ENCODE measurements around the gene ADRA2A. TPM values are rescaled to one million over a fixed set of nuclear protein-coding genes. Genes with fewer than 3 reads are reported as not detected.

ADRA2A gene
- total and polyA plus RNA-seq, 10 of the 15 experiments (the other 5 are each of a cell fraction or from before 2014, with no cell fraction given), result 0.08 TPM; not detected in 9

GRCh38 chr10:111118758-111119157 is 41.9 kb downstream of the ADRA2A start:
- ATAC-seq, result no peak
- no peaks in the 10 kb centered on the region for H3K4me1 ChIP-seq (ENCODE audit: control insufficient read depth, insufficient read depth, low read length)

DNA sequence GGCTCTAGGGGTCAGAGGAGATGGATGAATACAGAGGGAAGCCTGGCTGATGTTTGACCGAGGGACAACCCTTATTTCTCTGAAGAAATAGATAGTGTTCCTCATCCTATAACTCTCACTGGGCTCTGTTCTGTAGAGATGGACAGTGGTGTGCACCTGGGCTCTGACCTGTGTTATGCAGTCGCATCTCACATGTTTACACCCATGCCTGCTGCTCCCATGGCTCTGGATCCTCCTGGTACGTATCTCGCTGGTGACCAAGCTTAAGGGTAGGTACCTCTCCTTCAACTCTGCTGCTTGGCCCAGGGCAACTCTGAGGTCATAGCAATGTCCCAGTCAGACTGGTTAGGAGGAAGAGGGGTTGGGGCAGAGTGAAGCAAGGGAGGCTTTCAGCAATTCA is 42.8 kb downstream of the ADRA2A start:
- ChIA-PET SMC1A (ENCODE audit: uncharacterized antibody, unreplicated experiment) (no interaction called here), RAD21 (ENCODE audit: unreplicated experiment) (no interaction called here), POLR2A (no interaction called here), CTCF (no interaction called here)
- no peak for FAIRE-seq
- Histone ChIP-seq H3K27ac (ENCODE audit: control insufficient read depth, insufficient read depth) (no peak overlapping the region), H3K79me2 (ENCODE audit: control insufficient read depth, insufficient read depth, low read length) (no peaks in the 10 kb centered on the region), H3K4me1 (ENCODE audit: control insufficient read depth, insufficient read depth, low read length) (no peaks in the 10 kb centered on the region), H3K9me3 (replicated peaks; ENCODE audit: control insufficient read depth, insufficient read depth, low read length) (no peaks in the 10 kb centered on the region), H3K36me3 (ENCODE audit: control insufficient read depth in 2 of 2, insufficient read depth in 2 of 2, low read length in 1 of 2) (no peaks in the 10 kb centered on the region), H3K9ac (ENCODE audit: control insufficient read depth, insufficient read depth, low read length) (no peak overlapping the region), H3K4me2 (ENCODE audit: control insufficient read depth, insufficient read depth) (no peak overlapping the region), H2AFZ (ENCODE audit: control insufficient read depth, low read depth, low read length) (no peak overlapping the region), H3K27me3 (replicated peaks in 1 of 2; ENCODE audit: control insufficient read depth in 2 of 2, insufficient read depth in 2 of 2, low read length in 1 of 2) (peaks cover 0 to 2% of the 10 kb centered on the region in 2 experiments; a peak in 1 of 4 replicates), H3K4me3 (no peak overlapping the region), H4K20me1 (ENCODE audit: control insufficient read depth, insufficient read depth) (no peaks in the 10 kb centered on the region)
- 45% methylated on average over 4 of the region's 4 CpGs for WGBS (ENCODE audit: insufficient coverage, insufficient replicate concordance, low lambda C conversion rate, missing lambda C conversion rate)
- ATAC-seq, result no peak
- in situ Hi-C loops (cut with MboI), result no loop called here
- intact Hi-C loops (cut with micrococcal nuclease; ENCODE audit: unreplicated experiment), result no loop called here
- no peak for DNase-seq (ENCODE audit: low read depth, low spot score)
- BruUV-seq (replicated peaks), result no TSS peak
- TF ChIP-seq ESRRA (IDR thresholded peaks at IDR 0.05; ENCODE audit: low read length) (no peak), TBL1XR1 (IDR thresholded peaks at IDR 0.05; ENCODE audit: low read depth, low read length) (no peak), CBX5 (IDR thresholded peaks at IDR 0.05; ENCODE audit: low read depth) (no peak)

More at GRCh38 chr10:111118758-111119157, 41.9 kb downstream of the ADRA2A start:
- no peaks in the 10 kb centered on the region for H3K9me3 ChIP-seq (replicated peaks; ENCODE audit: control insufficient read depth, insufficient read depth, low read length)
- TF ChIP-seq SIN3A (IDR thresholded peaks at IDR 0.05; ENCODE audit: low read depth, low read length), result no peak
- TF ChIP-seq MTA2 (IDR thresholded peaks at IDR 0.05; ENCODE audit: low read depth), result no peak
- no peak overlapping the region for H3K4me3 ChIP-seq
- in situ Hi-C loops (cut with MboI), result no loop called here
- DNase-seq (ENCODE audit: low read depth, low spot score) (no peak), FAIRE-seq (no peak)
- ChIA-PET RAD21 (ENCODE audit: unreplicated experiment) (no interaction called here), SMC1A (ENCODE audit: uncharacterized antibody, unreplicated experiment) (interaction anchor here (1.1 kb wide), 1 partner anchor 19 kb away, joined by 3 read pairs; no protein-coding TSS in a partner anchor), POLR2A (no interaction called here), CTCF (interaction anchor here (1.0 kb wide), 1 partner anchor 363 kb away, joined by 3 read pairs; no protein-coding TSS in a partner anchor)
- H2AFZ ChIP-seq (ENCODE audit: control insufficient read depth, low read depth, low read length), result no peak overlapping the region
- no peaks in the 10 kb centered on the region for H3K79me2 ChIP-seq (ENCODE audit: control insufficient read depth, insufficient read depth, low read length)
- peaks cover 0 to 2% of the 10 kb centered on the region in 2 experiments; a peak in 1 of 4 replicates for H3K27me3 ChIP-seq (replicated peaks in 1 of 2; ENCODE audit: control insufficient read depth in 2 of 2, insufficient read depth in 2 of 2, low read length in 1 of 2)
- no peak overlapping the region for H3K9ac ChIP-seq (ENCODE audit: control insufficient read depth, insufficient read depth, low read length)
- intact Hi-C loops (cut with micrococcal nuclease; ENCODE audit: unreplicated experiment), result no loop called here
- no peak overlapping the region for H3K27ac ChIP-seq (ENCODE audit: control insufficient read depth, insufficient read depth)
- no TSS peak for BruUV-seq (replicated peaks)
- no peak overlapping the region for H3K4me2 ChIP-seq (ENCODE audit: control insufficient read depth, insufficient read depth)
- no peaks in the 10 kb centered on the region for H4K20me1 ChIP-seq (ENCODE audit: control insufficient read depth, insufficient read depth)
- WGBS (ENCODE audit: insufficient coverage, insufficient replicate concordance, low lambda C conversion rate, missing lambda C conversion rate), result 24% methylated on average over 3 of the region's 3 CpGs
- H3K36me3 ChIP-seq (ENCODE audit: control insufficient read depth in 2 of 2, insufficient read depth in 2 of 2, low read length in 1 of 2), result no peaks in the 10 kb centered on the region

Data from GM12878 (cell line).